ENCODE data around the gene HAPLN1.

DNA sequence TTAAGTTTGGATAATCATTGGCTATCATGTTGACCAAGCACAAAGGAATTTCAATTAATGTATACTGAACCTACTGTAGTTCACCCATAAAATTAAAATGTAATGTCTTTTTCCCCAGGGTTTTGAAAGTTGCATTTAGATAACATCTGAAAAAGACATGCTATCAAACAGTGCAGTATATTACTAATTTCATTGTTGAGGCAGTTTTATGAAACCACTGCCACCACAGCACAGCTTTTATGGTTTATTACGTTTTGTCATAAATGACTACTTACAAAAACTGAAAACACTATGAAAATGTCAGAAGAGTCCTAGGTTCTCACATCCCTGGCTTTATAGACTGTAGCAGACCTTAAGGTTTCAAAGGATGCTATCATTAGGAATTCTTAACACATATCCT, 32.0 kb upstream of the HAPLN1 start:
- TF ChIP-seq EZH2phosphoT487 (IDR thresholded peaks at IDR 0.05; ENCODE audit: borderline replicate concordance, low read length), result no peak
- TF ChIP-seq, protein P1, sequence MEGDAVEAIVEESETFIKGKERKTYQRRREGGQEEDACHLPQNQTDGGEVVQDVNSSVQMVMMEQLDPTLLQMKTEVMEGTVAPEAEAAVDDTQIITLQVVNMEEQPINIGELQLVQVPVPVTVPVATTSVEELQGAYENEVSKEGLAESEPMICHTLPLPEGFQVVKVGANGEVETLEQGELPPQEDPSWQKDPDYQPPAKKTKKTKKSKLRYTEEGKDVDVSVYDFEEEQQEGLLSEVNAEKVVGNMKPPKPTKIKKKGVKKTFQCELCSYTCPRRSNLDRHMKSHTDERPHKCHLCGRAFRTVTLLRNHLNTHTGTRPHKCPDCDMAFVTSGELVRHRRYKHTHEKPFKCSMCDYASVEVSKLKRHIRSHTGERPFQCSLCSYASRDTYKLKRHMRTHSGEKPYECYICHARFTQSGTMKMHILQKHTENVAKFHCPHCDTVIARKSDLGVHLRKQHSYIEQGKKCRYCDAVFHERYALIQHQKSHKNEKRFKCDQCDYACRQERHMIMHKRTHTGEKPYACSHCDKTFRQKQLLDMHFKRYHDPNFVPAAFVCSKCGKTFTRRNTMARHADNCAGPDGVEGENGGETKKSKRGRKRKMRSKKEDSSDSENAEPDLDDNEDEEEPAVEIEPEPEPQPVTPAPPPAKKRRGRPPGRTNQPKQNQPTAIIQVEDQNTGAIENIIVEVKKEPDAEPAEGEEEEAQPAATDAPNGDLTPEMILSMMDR (IDR thresholded peaks at IDR 0.05; ENCODE audit: low read depth, low read length, poor library complexity, severe bottlenecking), result no peak
